Glomerular visceral epithelial cell (primary cell): Measurements from ENCODE around the gene TMX2.
"Not testable (repeated sequence)": the region's sequence is repeated elsewhere in the genome, so short reads cannot be mapped to it uniquely, and the experiment has no call there.

Experiments used
- DNase-seq: peaks from one replicate; pipeline ENCODE4 v3.0.0-alpha.2; 2016; ENCODE audit errors: extremely low spot score

Gene TMX2

GRCh38 chr11:57712256-57713150, at the start of gene TMX2:
TSS of gene TMX2 (plus strand) at chr11:57712593. CDS start at chr11:57712619, 26 bp downstream.
- peak; percentile 98 for DNase-seq

- DNase-seq: peak; percentile 25
Observed at GRCh38 chr11:57662893-57663292, 49.5 kb upstream of the TMX2 start.

GRCh38 chr11:57663975-57664374, 48.4 kb upstream of the TMX2 start:
- DNase-seq: no peak

GRCh38 chr11:57667117-57667735, 45.2 kb upstream of the TMX2 start:
- DNase-seq: peak; percentile 98

GRCh38 chr11:57667736-57668433, 44.5 kb upstream of the TMX2 start, which contains the start of gene ZDHHC5:
TSS of gene ZDHHC5 (plus strand) at chr11:57668114. CDS start at chr11:57673091, 4,977 bp downstream.
- peak; percentile 99 for DNase-seq

- peak; percentile 11 for DNase-seq
Observed at GRCh38 chr11:57668434-57668782, 44.0 kb upstream of the TMX2 start.

- peak; percentile 58 for DNase-seq
Observed at GRCh38 chr11:57674251-57674650, 38.1 kb upstream of the TMX2 start.

GRCh38 chr11:57675176-57675941, 37.0 kb upstream of the TMX2 start:
- DNase-seq: no peak

- DNase-seq: no peak
Observed at GRCh38 chr11:57679396-57679795, 33.0 kb upstream of the TMX2 start.

GRCh38 chr11:57680552-57680874, 31.9 kb upstream of the TMX2 start:
- peak; percentile 51 for DNase-seq

GRCh38 chr11:57681168-57681567, 31.2 kb upstream of the TMX2 start:
- DNase-seq: no peak

GRCh38 chr11:57690474-57690873, 21.9 kb upstream of the TMX2 start:
- DNase-seq: not testable (repeated sequence)

- no peak for DNase-seq
Observed at GRCh38 chr11:57698843-57699365, 13.5 kb upstream of the TMX2 start.

- no peak for DNase-seq
Observed at GRCh38 chr11:57699813-57700212, 12.6 kb upstream of the TMX2 start.

- DNase-seq: no peak
Observed at GRCh38 chr11:57700425-57700824, 12.0 kb upstream of the TMX2 start.

GRCh38 chr11:57703341-57703740, 9.1 kb upstream of the TMX2 start:
- no peak for DNase-seq

GRCh38 chr11:57704932-57705331, 7.5 kb upstream of the TMX2 start:
- no peak for DNase-seq

- DNase-seq: not testable (repeated sequence)
Observed at GRCh38 chr11:57705432-57705831, 7.0 kb upstream of the TMX2 start.

- DNase-seq: no peak
Observed at GRCh38 chr11:57709802-57710367, 2.5 kb upstream of the TMX2 start.

GRCh38 chr11:57711414-57712255, 758 bp upstream of the TMX2 start, which contains the start of gene MED19:
TSS of gene MED19 (minus strand) at chr11:57712215. CDS start at chr11:57712179, 36 bp downstream.
- DNase-seq: peak; percentile 90
